ENCODE measurements around the gene PKNOX2.

Gene PKNOX2

GRCh38 chr11:125452125-125452470 lies 287.5 kb downstream of the PKNOX2 start:
- no peak for DNase-seq

- DNase-seq, result no peak
These were observed 289.5 kb downstream of the PKNOX2 start for GRCh38 chr11:125454047-125454446.

GRCh38 chr11:125455851-125456250 lies 291.3 kb downstream of the PKNOX2 start:
- DNase-seq, result no peak

GRCh38 chr11:125457814-125458343 lies 293.3 kb downstream of the PKNOX2 start:
- DNase-seq, result no peak

- no peak for DNase-seq
These were observed 295.7 kb downstream of the PKNOX2 start for GRCh38 chr11:125460275-125460674.

- no peak for DNase-seq
These were observed 299.2 kb downstream of the PKNOX2 start for GRCh38 chr11:125463590-125464269.

GRCh38 chr11:125464270-125464662 lies 299.7 kb downstream of the PKNOX2 start:
- no peak for DNase-seq

GRCh38 chr11:125464666-125465065 lies 300.1 kb downstream of the PKNOX2 start:
- no peak for DNase-seq

- no peak for DNase-seq
These were observed 300.7 kb downstream of the PKNOX2 start for GRCh38 chr11:125465255-125465654.

GRCh38 chr11:125465701-125466100 lies 301.1 kb downstream of the PKNOX2 start:
- DNase-seq, result no peak

- no peak for DNase-seq
These were observed 303.5 kb downstream of the PKNOX2 start for GRCh38 chr11:125468025-125468424.

- DNase-seq, result no peak
These were observed 304.3 kb downstream of the PKNOX2 start for GRCh38 chr11:125468852-125469251.

- no peak for DNase-seq
These were observed 305.8 kb downstream of the PKNOX2 start for GRCh38 chr11:125470355-125470754.

- DNase-seq, result no peak
These were observed 312.2 kb downstream of the PKNOX2 start for GRCh38 chr11:125476721-125477120.

GRCh38 chr11:125479137-125479536 lies 314.6 kb downstream of the PKNOX2 start:
- no peak for DNase-seq

GRCh38 chr11:125481531-125481930 lies 317.0 kb downstream of the PKNOX2 start:
- no peak for DNase-seq
